IMR-90 (cell line): ENCODE data around the gene MRPS22.

Experiments used
- BHLHE40 ChIP-seq: fragments of 150-350 bp; IDR thresholded peaks from 2 replicates; pipeline ENCODE4 v1.6.1; 2016; ENCODE audit warnings: mild to moderate bottlenecking, low read depth, low read length
- CEBPB ChIP-seq: IDR thresholded peaks from 2 replicates; pipeline ENCODE4 v1.6.1; 2012; ENCODE audit warnings: low read depth, low read length, improper control_type of control experiment
- CTCF ChIP-seq: conservative IDR thresholded peaks from 2 replicates; pipeline ENCODE4 v1.5.1; 2012; ENCODE audit warnings: mild to moderate bottlenecking, low read depth, low read length, improper control_type of control experiment
- ELK1 ChIP-seq: fragments of 150-350 bp; IDR thresholded peaks from 2 replicates; pipeline ENCODE4 v1.6.1; 2016; ENCODE audit warnings: low read depth, mild to moderate bottlenecking, low read length, moderate library complexity, borderline replicate concordance
- POLR2A ChIP-seq: IDR thresholded peaks from 2 replicates; pipeline ENCODE4 v1.6.1; 2012; ENCODE audit warnings: mild to moderate bottlenecking, low read depth, low read length
- RAD21 ChIP-seq: IDR thresholded peaks from 2 replicates; pipeline ENCODE4 v1.6.1; 2012; ENCODE audit warnings: low read length, improper control_type of control experiment
- USF2 ChIP-seq: fragments of 150-350 bp; IDR thresholded peaks from 2 replicates; pipeline ENCODE4 v1.6.1; 2017; ENCODE audit warnings: mild to moderate bottlenecking, antibody characterized with exemption, low read length, low read depth

- no peak for TF ChIP-seq POLR2A
- no peak for TF ChIP-seq CTCF
- TF ChIP-seq ELK1 = no peak
- TF ChIP-seq RAD21 = no peak
- no peak for TF ChIP-seq USF2
- TF ChIP-seq CEBPB = no peak
- TF ChIP-seq BHLHE40 = no peak
Observed at GRCh38 chr3:139322346-139322745, 21.5 kb upstream of the MRPS22 start.
